Effector memory CD8-positive, alpha-beta T cell (primary cell): ENCODE results near the gene TMEM35A.

ENCODE experiments used
- ATAC-seq: fragments of 150-1000 bp; cut with Tn5 transposase; replicated peaks from 2 replicates; pipeline ENCODE4 v1.10.0; 2021; ENCODE audit warnings: mild to moderate bottlenecking, moderate library complexity
- DNase-seq, 3 experiments: peaks; one replicate each; pipeline ENCODE4 v3.0.0; 2021
- H3K27ac Mint-ChIP-seq, 2 donors: one replicate each; pipeline ENCODE4 v1.8.0; 2022; ENCODE audit warnings: mild to moderate bottlenecking in 2 of 2, mixed read lengths in 2 of 2, moderate library complexity in 2 of 2
- H3K27me3 Mint-ChIP-seq, 2 donors: one replicate each; pipeline ENCODE4 v1.8.0; 2022; ENCODE audit warnings: mixed read lengths in 2 of 2
- H3K36me3 Mint-ChIP-seq: one replicate; pipeline ENCODE4 v1.8.0; 2022; ENCODE audit warnings: mild to moderate bottlenecking, moderate library complexity, mixed read lengths; ENCODE audit not compliant: insufficient read depth
- H3K4me1 Mint-ChIP-seq, 2 donors: one replicate each; pipeline ENCODE4 v1.8.0; 2022; ENCODE audit warnings: low read depth in 2 of 2, mixed read lengths in 2 of 2
- H3K4me3 Mint-ChIP-seq, 2 donors: one replicate each; pipeline ENCODE4 v1.8.0; 2022; ENCODE audit warnings: mild to moderate bottlenecking in 2 of 2, mixed read lengths in 2 of 2, moderate library complexity in 2 of 2
- H3K9me3 Mint-ChIP-seq, 2 donors: one replicate each; pipeline ENCODE4 v1.8.0; 2022; ENCODE audit warnings: mixed read lengths in 2 of 2

Gene TMEM35A

DNA sequence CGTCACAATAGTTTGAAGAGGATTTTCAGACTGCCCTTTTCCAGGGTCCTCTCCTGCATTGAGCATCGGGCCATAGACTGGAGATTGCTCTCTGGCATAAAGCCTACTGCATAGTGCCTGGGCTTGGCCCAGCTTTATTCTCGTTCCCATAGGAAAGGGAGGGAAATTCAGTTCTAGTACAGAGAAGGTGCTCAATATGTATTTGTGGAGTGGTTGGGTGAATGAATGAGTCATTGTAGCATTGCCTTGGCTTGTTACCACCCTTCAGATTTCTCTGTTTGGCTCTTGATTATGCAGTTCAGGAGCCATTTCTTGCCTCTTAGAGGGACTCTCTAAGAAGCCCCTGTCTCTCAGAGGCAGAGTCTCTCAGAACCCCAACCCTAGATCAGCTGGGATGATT, 2.6 kb downstream of the TMEM35A start:
- H3K27me3 Mint-ChIP-seq, result peaks cover 9 to 28% of the 10 kb centered on the region in 2 donors
- peaks cover 3 to 7% of the 10 kb centered on the region in 2 donors for H3K4me1 Mint-ChIP-seq
- H3K9me3 Mint-ChIP-seq, result no peaks in the 10 kb centered on the region
- H3K4me3 Mint-ChIP-seq, result no peak overlapping the region
- DNase-seq, result no peak
- ATAC-seq, result no peak
- H3K36me3 Mint-ChIP-seq, result peaks cover 4% of the 10 kb centered on the region
- H3K27ac Mint-ChIP-seq, result no peak overlapping the region

DNA sequence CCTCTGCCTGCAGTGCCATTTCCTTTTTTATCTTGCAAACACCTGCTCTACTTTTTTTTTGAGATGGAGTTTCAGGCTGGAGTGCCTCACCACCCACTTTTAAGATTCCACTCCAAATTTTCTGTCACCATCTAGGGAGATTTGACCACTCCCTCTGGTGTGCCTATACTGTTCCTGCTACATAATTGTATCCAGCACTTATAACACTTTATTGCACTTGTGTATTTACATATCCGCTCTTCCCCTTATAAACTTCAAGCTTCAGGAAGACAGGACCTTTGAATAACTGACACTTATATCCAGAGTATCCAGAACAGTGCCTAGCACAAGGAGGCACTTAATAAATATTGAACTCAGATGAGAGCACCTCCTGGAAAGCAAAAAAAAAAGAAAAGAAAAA, 13.1 kb downstream of the TMEM35A start:
- no peak for DNase-seq
- Mint-ChIP-seq H3K36me3 (no peaks in the 10 kb centered on the region), H3K27ac (no peak overlapping the region), H3K4me3 (no peak overlapping the region), H3K27me3 (no peaks in the 10 kb centered on the region), H3K9me3 (no peaks in the 10 kb centered on the region), H3K4me1 (no peaks in the 10 kb centered on the region)
- ATAC-seq, result no peak

DNA sequence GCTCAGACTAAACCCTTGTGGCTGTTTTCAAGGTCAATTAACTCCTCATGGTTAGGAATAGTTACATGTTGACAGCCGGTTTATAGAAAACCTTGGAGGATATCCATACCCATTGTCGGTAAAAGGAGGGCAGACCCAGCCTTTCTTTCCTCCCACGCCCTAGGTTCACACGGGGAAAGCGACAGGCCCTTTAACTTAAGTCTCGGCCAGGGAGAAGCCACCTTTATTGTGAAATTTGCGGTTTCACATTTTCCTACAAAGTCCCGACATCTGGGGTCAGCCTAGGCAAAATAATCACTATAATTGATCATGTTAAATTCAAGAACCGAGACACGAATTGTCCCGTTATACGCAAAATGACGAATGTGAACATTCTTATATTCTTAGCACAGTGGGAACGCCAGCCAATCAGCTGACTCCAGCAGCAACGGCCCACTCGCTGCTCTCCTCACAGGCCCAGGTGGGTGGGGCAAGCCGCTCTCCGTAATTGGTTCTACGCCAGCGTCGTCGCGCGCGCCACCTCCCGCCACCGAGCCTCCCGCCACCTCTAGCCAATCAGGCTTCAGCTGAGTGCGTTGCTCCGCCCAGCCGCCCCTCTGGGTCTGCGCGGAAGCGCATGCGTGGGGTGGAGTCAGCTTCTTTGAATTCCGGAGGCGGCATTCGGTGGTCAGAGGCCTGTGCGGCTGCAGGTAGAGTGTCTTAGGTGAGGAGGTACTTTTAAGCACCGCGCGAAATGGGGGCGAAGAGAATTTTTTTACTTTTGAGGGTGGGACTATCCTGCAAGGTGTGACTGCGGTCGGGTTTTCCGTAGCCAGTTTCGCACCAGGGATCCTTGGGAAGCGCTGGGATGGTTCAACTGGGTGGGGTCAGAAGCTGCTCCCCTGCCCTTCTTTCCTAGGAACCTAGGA, 19.1 kb downstream of the TMEM35A start, which contains the start of gene CENPI:
Gene CENPI, plus strand, starts transcription at position 659 of the 908 bp plus-strand sequence. CDS start 2,867 bp downstream, outside the sequence.
- Mint-ChIP-seq H3K4me1 (peaks cover 7 to 8% of the 10 kb centered on the region in 2 donors), H3K9me3 (no peaks in the 10 kb centered on the region), H3K36me3 (peaks cover 4% of the 10 kb centered on the region), H3K27me3 (no peaks in the 10 kb centered on the region), H3K27ac (peak within 1 kb of the TSS; percentile 84 to 91), H3K4me3 (peak within 1 kb of the TSS; percentile 75 to 77)
- DNase-seq, result peak; percentile 88 to 91 (median 90)
- peak; percentile 99 for ATAC-seq

DNA sequence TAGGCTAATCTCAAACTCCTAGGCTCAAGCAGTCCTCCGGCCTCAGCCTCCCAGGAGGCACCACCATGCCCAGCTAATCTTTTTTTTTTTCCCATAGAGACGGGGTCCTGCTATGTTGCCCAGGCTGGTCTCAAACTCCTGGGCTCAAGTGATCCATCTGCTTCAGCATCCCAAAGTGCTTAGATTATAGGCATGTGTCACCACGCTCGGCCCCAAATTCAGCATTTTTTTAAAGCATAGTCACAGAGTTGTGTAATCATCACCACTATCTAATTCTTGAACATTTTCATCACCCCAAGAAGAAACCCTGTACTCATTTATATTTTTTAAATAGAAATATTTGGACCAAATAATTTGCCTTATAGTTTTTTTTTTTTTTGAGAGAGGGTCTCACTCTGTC, 29.6 kb downstream of the TMEM35A start:
- DNase-seq, result no peak
- no peak for ATAC-seq
- H3K36me3 Mint-ChIP-seq, result no peaks in the 10 kb centered on the region
- no peak overlapping the region for H3K4me3 Mint-ChIP-seq
- H3K27me3 Mint-ChIP-seq, result no peaks in the 10 kb centered on the region
- no peaks in the 10 kb centered on the region for H3K9me3 Mint-ChIP-seq
- no peaks in the 10 kb centered on the region for H3K4me1 Mint-ChIP-seq
- no peak overlapping the region for H3K27ac Mint-ChIP-seq

DNA sequence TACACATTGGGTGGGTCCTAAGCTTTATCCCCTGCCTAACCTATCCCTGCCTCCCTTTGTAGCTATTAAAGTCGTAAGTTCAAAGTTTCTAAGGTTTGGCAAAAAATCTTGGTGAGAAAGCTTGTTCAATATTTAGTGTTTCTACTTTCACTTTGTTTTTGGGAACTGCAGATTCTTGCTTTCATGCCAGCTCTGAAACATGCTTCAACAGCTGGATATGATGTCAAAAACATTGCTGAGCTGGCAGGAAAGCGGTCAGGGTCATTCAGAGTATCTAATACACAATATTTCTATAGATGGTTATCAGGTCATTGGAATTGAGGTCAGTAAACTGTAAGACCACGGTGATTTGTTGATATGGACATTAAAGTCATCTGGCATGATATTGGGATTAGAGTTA, 39.0 kb downstream of the TMEM35A start:
- H3K27ac Mint-ChIP-seq, result no peak overlapping the region
- no peaks in the 10 kb centered on the region for H3K9me3 Mint-ChIP-seq
- no peaks in the 10 kb centered on the region for H3K4me1 Mint-ChIP-seq
- no peaks in the 10 kb centered on the region for H3K36me3 Mint-ChIP-seq
- DNase-seq (no peak), ATAC-seq (no peak)
- no peaks in the 10 kb centered on the region for H3K27me3 Mint-ChIP-seq
- no peak overlapping the region for H3K4me3 Mint-ChIP-seq

DNA sequence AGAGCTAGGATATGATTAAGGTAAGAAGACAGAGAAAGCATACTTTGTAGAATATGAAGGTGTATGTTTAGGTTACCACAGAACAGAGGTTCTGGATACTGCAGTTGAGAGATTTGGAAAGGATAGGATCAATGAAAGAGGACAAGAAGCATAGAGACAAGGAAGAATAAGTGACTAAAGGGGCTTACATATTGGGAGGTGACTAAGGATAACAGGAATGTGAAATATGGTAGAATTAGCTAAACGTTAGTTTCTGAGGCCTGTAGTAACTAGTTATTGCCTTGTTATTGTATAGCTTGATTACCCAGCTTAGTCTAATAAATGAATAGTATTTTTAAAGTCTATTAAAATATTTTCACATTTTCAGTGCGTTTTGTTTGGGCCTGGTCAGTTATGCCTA, 57.6 kb downstream of the TMEM35A start:
- Mint-ChIP-seq H3K27ac (no peak overlapping the region), H3K4me3 (no peak overlapping the region), H3K4me1 (no peaks in the 10 kb centered on the region), H3K9me3 (no peaks in the 10 kb centered on the region), H3K27me3 (no peaks in the 10 kb centered on the region), H3K36me3 (no peaks in the 10 kb centered on the region)
- DNase-seq, result no peak
- no peak for ATAC-seq
